Activated naive CD8-positive, alpha-beta T cell treated with anti-CD3 and anti-CD28 coated beads for 36 hours (primary cell): ENCODE data around the gene EWSR1. TPM values are rescaled to one million over a fixed set of nuclear protein-coding genes. Genes with fewer than 3 reads are reported as not detected.
"Not testable (repeated sequence)": the region's sequence is repeated elsewhere in the genome, so short reads cannot be mapped to it uniquely, and the experiment has no call there.

ENCODE experiments used
- DNase-seq: peaks from one replicate; pipeline ENCODE4 v3.0.0; 2021
- H3K27ac Mint-ChIP-seq: one replicate; pipeline ENCODE4 v1.8.0; 2022; ENCODE audit warnings: mild to moderate bottlenecking, moderate library complexity, mixed read lengths
- H3K27me3 Mint-ChIP-seq: one replicate; pipeline ENCODE4 v1.8.0; 2022; ENCODE audit warnings: mild to moderate bottlenecking, mixed read lengths
- H3K36me3 Mint-ChIP-seq: one replicate; pipeline ENCODE4 v1.8.0; 2021; ENCODE audit warnings: mild to moderate bottlenecking, mixed read lengths
- H3K4me1 Mint-ChIP-seq: one replicate; pipeline ENCODE4 v1.8.0; 2021; ENCODE audit warnings: mixed read lengths
- H3K4me3 Mint-ChIP-seq: one replicate; pipeline ENCODE4 v1.8.0; 2022; ENCODE audit warnings: mild to moderate bottlenecking, moderate library complexity, mixed read lengths
- H3K9me3 Mint-ChIP-seq: one replicate; pipeline ENCODE4 v1.8.0; 2022; ENCODE audit warnings: mixed read lengths
- total RNA-seq, 2 experiments: library from RNA; stranded (reverse); gene quantifications; one replicate each; pipeline ENCODE4 v1.2.3, GENCODE V29; 2021

Gene EWSR1
- total RNA-seq, 2 experiments from 2014 or later: 369 to 377 TPM

- H3K27me3 Mint-ChIP-seq: no peaks in the 10 kb centered on the region
- DNase-seq: no peak
- peaks cover 7% of the 10 kb centered on the region for H3K36me3 Mint-ChIP-seq
- H3K4me3 Mint-ChIP-seq: no peak overlapping the region
- H3K4me1 Mint-ChIP-seq: no peaks in the 10 kb centered on the region
- H3K27ac Mint-ChIP-seq: no peak overlapping the region
- H3K9me3 Mint-ChIP-seq: no peaks in the 10 kb centered on the region
These were observed 71.5 kb downstream of the EWSR1 start for GRCh38 chr22:29339381-29340235.

DNA sequence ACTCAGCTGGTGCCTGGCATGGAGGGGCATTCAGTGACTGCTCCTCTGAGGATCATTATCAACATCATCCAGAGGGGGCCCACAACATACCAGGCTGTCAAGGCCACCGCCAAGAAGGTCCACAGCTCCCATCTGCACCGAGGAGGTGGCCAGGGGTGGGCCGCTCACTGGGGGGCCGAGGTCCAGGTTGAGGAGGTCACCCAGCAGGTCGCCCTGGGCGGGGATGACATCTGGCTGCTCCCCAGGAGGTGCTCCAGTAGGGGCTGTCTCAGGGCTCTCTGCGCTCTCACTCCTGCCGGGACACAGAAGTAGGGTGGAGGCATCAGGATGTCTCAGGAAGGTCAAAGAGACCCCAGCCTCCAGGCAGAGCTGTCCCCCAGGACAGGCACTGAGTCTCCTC lies 72.5 kb downstream of the EWSR1 start:
- H3K9me3 Mint-ChIP-seq: no peaks in the 10 kb centered on the region
- no peak overlapping the region for H3K4me3 Mint-ChIP-seq
- no peak for DNase-seq
- no peaks in the 10 kb centered on the region for H3K4me1 Mint-ChIP-seq
- H3K27me3 Mint-ChIP-seq: no peaks in the 10 kb centered on the region
- peaks cover 6% of the 10 kb centered on the region for H3K36me3 Mint-ChIP-seq
- no peak overlapping the region for H3K27ac Mint-ChIP-seq

DNA sequence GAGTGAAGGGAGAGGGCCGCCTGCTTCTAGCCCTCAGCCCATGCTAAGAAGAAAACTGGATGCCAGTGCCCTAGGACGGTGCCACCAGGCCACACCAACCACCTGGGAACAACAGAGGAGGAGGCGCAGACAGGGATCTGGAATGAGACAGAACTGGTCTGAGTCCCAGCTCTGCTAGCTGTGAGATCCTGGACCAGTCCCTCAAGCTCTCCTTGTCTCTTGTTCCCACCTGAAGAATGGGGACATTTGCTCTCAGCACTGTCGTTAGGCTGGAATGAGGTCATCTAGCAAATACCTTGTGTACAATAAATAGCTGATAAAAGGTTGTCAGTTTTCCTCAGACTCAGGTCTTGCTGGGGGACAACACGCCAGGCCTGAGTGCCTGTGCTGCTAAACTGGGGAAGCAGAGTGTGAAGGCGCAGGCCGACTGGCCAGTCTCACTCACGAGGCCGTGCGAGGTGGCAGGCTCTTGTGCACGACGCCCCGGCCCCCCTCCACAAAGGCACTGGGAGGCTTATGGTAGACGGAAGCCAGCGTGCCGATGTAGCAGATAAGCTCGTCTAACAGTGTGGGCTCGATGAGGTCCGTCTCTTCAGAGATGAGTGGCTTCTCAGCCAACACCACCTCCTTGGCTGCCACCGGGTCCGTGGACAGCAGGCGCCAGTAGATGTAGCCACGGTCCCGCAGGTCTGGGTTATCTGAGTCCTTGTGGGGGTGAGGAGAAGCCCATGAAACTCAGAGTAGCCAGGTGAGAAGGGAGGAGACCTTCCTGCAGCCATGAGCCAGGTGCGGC lies 73.2 kb downstream of the EWSR1 start:
- Mint-ChIP-seq H3K36me3 (peaks cover 6% of the 10 kb centered on the region), H3K9me3 (no peaks in the 10 kb centered on the region), H3K27ac (no peak overlapping the region), H3K4me1 (no peaks in the 10 kb centered on the region), H3K27me3 (no peaks in the 10 kb centered on the region), H3K4me3 (no peak overlapping the region)
- no peak for DNase-seq

GRCh38 chr22:29341849-29342127 lies 73.7 kb downstream of the EWSR1 start:
- Mint-ChIP-seq H3K4me3 (no peak overlapping the region), H3K9me3 (no peaks in the 10 kb centered on the region), H3K36me3 (peaks cover 6% of the 10 kb centered on the region), H3K27me3 (no peaks in the 10 kb centered on the region), H3K4me1 (no peaks in the 10 kb centered on the region), H3K27ac (no peak overlapping the region)
- DNase-seq: no peak

GRCh38 chr22:29342177-29342576 lies 74.1 kb downstream of the EWSR1 start:
- no peak overlapping the region for H3K27ac Mint-ChIP-seq
- no peak for DNase-seq
- H3K9me3 Mint-ChIP-seq: no peaks in the 10 kb centered on the region
- no peaks in the 10 kb centered on the region for H3K4me1 Mint-ChIP-seq
- peaks cover 6% of the 10 kb centered on the region for H3K36me3 Mint-ChIP-seq
- H3K27me3 Mint-ChIP-seq: no peaks in the 10 kb centered on the region
- H3K4me3 Mint-ChIP-seq: no peak overlapping the region

DNA sequence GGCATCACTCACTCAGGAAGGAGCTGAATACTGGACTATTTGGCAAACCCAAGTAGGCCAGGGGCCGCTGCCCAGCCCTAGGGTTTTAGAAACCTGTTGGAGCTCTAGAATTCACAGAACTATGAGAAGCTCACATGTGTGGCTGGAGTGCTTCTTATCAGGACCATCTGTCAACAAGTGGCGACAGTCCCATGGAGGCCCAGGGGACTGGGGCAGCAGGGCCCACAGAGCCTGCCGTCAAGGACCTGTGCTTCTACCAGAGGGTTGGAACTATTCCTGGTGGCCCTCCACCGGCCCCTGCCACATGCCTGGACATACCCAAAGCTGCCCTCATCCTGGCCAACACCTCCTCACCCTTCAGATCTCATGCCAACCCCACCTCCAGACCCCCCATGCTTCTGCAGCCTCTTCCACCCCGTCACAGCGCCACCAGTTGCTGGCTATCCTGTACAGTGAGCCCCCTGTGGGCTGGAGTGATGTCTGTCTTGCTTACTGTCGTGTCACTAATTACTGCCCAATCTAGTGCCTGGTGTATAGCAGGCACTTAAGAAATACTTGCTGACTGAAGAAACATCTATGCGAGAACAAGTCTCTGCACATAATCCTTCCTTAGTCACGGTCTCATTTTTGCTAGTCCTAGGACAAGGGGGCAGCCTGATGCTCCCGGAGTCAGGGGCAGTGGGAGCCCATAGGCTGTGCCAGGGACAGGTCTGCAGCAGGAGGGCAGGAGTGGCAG lies 74.7 kb downstream of the EWSR1 start:
- Mint-ChIP-seq H3K27me3 (no peaks in the 10 kb centered on the region), H3K4me3 (no peak overlapping the region), H3K36me3 (peaks cover 6% of the 10 kb centered on the region), H3K4me1 (no peaks in the 10 kb centered on the region), H3K9me3 (no peaks in the 10 kb centered on the region), H3K27ac (no peak overlapping the region)
- DNase-seq: no peak

GRCh38 chr22:29343313-29343805 lies 75.3 kb downstream of the EWSR1 start:
- no peak overlapping the region for H3K27ac Mint-ChIP-seq
- no peak overlapping the region for H3K4me3 Mint-ChIP-seq

DNA sequence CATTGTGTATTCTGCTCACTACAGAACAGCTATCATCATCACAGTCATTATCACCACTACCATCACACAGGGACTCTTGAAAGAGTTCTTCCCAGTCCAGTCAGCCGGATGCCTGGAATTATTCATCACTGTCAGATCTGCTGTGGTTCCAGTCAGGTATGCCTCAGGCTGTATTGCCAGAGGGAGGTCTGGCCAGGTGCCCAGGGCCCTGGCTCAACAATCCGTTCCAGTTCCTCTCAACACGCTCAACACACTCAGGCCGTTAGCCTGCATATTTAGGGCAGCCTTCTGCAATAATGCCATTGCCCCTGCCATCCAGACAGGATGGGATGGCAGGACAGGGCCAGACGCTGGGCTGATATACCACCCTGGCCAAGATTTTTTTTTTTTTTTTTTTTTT lies 76.1 kb downstream of the EWSR1 start:
- Mint-ChIP-seq H3K9me3 (no peaks in the 10 kb centered on the region), H3K36me3 (peaks cover 9% of the 10 kb centered on the region), H3K4me1 (no peaks in the 10 kb centered on the region)

More at GRCh38 chr22:29343313-29343805, 75.3 kb downstream of the EWSR1 start:
- Mint-ChIP-seq H3K36me3 (peaks cover 6% of the 10 kb centered on the region), H3K27me3 (no peaks in the 10 kb centered on the region), H3K4me1 (no peaks in the 10 kb centered on the region), H3K9me3 (no peaks in the 10 kb centered on the region)
- DNase-seq: no peak

GRCh38 chr22:29344889-29345288 lies 76.8 kb downstream of the EWSR1 start:
- not testable (repeated sequence) for DNase-seq, H3K9me3 Mint-ChIP-seq, H3K27ac Mint-ChIP-seq, H3K36me3 Mint-ChIP-seq, H3K27me3 Mint-ChIP-seq, H3K4me3 Mint-ChIP-seq, H3K4me1 Mint-ChIP-seq

More for the DNA sequence above, 76.1 kb downstream of the EWSR1 start:
- Mint-ChIP-seq H3K27ac (no peak overlapping the region), H3K27me3 (no peaks in the 10 kb centered on the region), H3K4me3 (no peak overlapping the region)
- no peak for DNase-seq

- Mint-ChIP-seq H3K36me3 (peaks cover 12% of the 10 kb centered on the region), H3K9me3 (no peaks in the 10 kb centered on the region), H3K27ac (no peak overlapping the region), H3K27me3 (no peaks in the 10 kb centered on the region), H3K4me3 (no peak overlapping the region), H3K4me1 (no peaks in the 10 kb centered on the region)
- no peak for DNase-seq
These were observed 77.9 kb downstream of the EWSR1 start for GRCh38 chr22:29345932-29346331.

- Mint-ChIP-seq H3K4me1 (no peaks in the 10 kb centered on the region), H3K27me3 (no peaks in the 10 kb centered on the region), H3K4me3 (no peak overlapping the region), H3K27ac (no peak overlapping the region), H3K36me3 (peaks cover 14% of the 10 kb centered on the region), H3K9me3 (no peaks in the 10 kb centered on the region)
- DNase-seq: no peak
These were observed 78.6 kb downstream of the EWSR1 start for GRCh38 chr22:29346659-29347058.

GRCh38 chr22:29348041-29348440 lies 80.0 kb downstream of the EWSR1 start:
- no peak overlapping the region for H3K4me3 Mint-ChIP-seq
- DNase-seq: no peak
- H3K4me1 Mint-ChIP-seq: no peaks in the 10 kb centered on the region
- no peak overlapping the region for H3K27ac Mint-ChIP-seq
- H3K9me3 Mint-ChIP-seq: no peaks in the 10 kb centered on the region
- H3K36me3 Mint-ChIP-seq: peaks cover 9% of the 10 kb centered on the region
- no peaks in the 10 kb centered on the region for H3K27me3 Mint-ChIP-seq

GRCh38 chr22:29348956-29349355 lies 80.9 kb downstream of the EWSR1 start:
- no peaks in the 10 kb centered on the region for H3K4me1 Mint-ChIP-seq
- no peak overlapping the region for H3K27ac Mint-ChIP-seq
- H3K36me3 Mint-ChIP-seq: peaks cover 10% of the 10 kb centered on the region
- no peaks in the 10 kb centered on the region for H3K27me3 Mint-ChIP-seq
- H3K4me3 Mint-ChIP-seq: no peak overlapping the region
- no peak for DNase-seq
- no peaks in the 10 kb centered on the region for H3K9me3 Mint-ChIP-seq
